SU-DHL-6 (cell line): Measurements from ENCODE around the gene ADAM12.

ENCODE experiments used
- H2AFZ ChIP-seq: fragments of 200-600 bp; sonication (generic); 2 replicates; pipeline ENCODE4 v1.6.1; 2014; ENCODE audit warnings: low read depth, mild to moderate bottlenecking, moderate library complexity, mixed read lengths, antibody characterized with exemption, low read length; ENCODE audit not compliant: severe bottlenecking
- H3F3A ChIP-seq: fragments of 200-600 bp; shearing (Covaris generic); 2 replicates; pipeline ENCODE4 v1.6.0; 2016; ENCODE audit warnings: antibody characterized with exemption, mild to moderate bottlenecking; ENCODE audit not compliant: insufficient read depth
- H3K27ac ChIP-seq: fragments of 200-600 bp; sonication (generic); 2 replicates; pipeline ENCODE4 v1.5.1; 2016; ENCODE audit warnings: low read depth, mild to moderate bottlenecking, low read length, moderate library complexity, mixed read lengths
- H3K27me3 ChIP-seq: fragments of 200-600 bp; sonication (generic), shearing (Covaris generic); 2 replicates; pipeline ENCODE4 v1.6.0; 2014; ENCODE audit warnings: mild to moderate bottlenecking, low read length
- H3K36me3 ChIP-seq: fragments of 200-600 bp; sonication (generic); 2 replicates; pipeline ENCODE4 v1.6.1; 2014; ENCODE audit warnings: mild to moderate bottlenecking, low read length, mixed read lengths
- H3K4me2 ChIP-seq: fragments of 300-600, 200-600 bp; shearing (Covaris generic), sonication (generic); 2 replicates; pipeline ENCODE4 v1.6.0; 2014; ENCODE audit warnings: low read length, low read depth, mild to moderate bottlenecking; ENCODE audit not compliant: poor library complexity, severe bottlenecking
- H3K4me3 ChIP-seq: fragments of 200-600 bp; sonication (generic); 2 replicates; pipeline ENCODE4 v1.5.1; 2014; ENCODE audit warnings: antibody characterized with exemption, low read length, mild to moderate bottlenecking, mixed read lengths; ENCODE audit not compliant: insufficient read depth, poor library complexity, severe bottlenecking
- H3K79me2 ChIP-seq: fragments of 200-600 bp; sonication (generic); 2 replicates; pipeline ENCODE4 v1.6.1; 2014; ENCODE audit warnings: mild to moderate bottlenecking, low read length, moderate library complexity; ENCODE audit not compliant: insufficient read depth
- H3K9ac ChIP-seq: fragments of 200-600 bp; sonication (generic); 2 replicates; pipeline ENCODE4 v1.7.0; 2014; ENCODE audit warnings: mild to moderate bottlenecking, low read length
- H3K9me2 ChIP-seq: fragments of 200-600 bp; sonication (generic); replicated peaks from 2 replicates; pipeline ENCODE4 v1.6.1; 2014; ENCODE audit warnings: low read length; ENCODE audit not compliant: insufficient read depth
- H3K9me3 ChIP-seq: fragments of 200-600 bp; sonication (generic); 2 replicates; pipeline ENCODE4 v1.6.1; 2014; ENCODE audit warnings: low read length, mixed read lengths; ENCODE audit not compliant: insufficient read depth
- H4K20me1 ChIP-seq: fragments of 200-600 bp; sonication (generic); 2 replicates; pipeline ENCODE4 v1.6.1; 2014; ENCODE audit warnings: low read depth, mild to moderate bottlenecking, antibody characterized with exemption, low read length, moderate library complexity, mixed read lengths
- EZH2phosphoT487 ChIP-seq: fragments of 200-600 bp; sonication (generic), shearing (Covaris generic); conservative IDR thresholded peaks from 2 replicates; pipeline ENCODE4 v1.6.1; 2018; ENCODE audit warnings: mild to moderate bottlenecking, antibody characterized with exemption, low read length, moderate library complexity, mixed read lengths
- TF ChIP-seq, protein P1 (sequence below): fragments of 200-600 bp; sonication (generic); IDR thresholded peaks from one replicate; pipeline ENCODE4 v1.5.1; 2017; ENCODE audit warnings: antibody characterized with exemption, mild to moderate bottlenecking, low read length, moderate library complexity; ENCODE audit not compliant: insufficient read depth, poor library complexity, severe bottlenecking

The ADAM12 gene

DNA sequence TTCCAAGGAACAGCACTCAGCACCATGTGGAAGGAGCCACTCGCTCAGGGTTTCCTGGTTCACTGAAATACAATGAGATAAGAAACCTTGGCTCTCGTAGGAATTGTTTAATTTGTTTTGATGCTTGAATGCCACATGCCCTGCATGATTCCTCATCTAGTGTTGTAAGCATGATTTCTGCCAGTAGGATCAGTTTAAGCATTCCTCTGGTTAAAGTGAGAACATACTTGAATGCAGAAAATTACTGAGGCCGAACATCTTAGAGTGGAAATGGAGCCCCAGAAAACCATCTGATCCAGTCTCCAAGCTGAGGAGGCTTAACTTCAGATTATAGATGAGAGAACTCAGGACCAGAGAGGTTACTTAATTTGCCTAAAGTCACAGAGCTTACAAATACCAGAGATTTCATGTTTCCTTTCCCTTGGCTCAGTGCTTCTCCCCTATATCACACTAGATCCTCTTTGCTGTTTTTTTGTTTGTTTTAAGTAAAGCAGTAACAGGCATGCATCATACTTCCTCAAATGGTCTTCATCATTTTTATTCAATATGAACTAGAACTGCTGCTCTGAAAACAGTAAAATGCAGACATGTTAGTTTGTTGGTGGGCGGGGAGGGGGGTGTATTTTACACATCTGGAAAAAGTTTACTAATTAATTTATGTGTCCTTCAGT lies 125.1 kb downstream of the ADAM12 start:
- Histone ChIP-seq H3K36me3 (no peaks in the 10 kb centered on the region), H3K9me3 (no peaks in the 10 kb centered on the region), H4K20me1 (no peaks in the 10 kb centered on the region), H3K9me2 (no peaks in the 10 kb centered on the region; the same call in 1 of the 2 replicates), H2AFZ (no peak overlapping the region), H3F3A (no peaks in the 10 kb centered on the region), H3K4me2 (no peak overlapping the region), H3K4me3 (no peak overlapping the region), H3K27me3 (no peaks in the 10 kb centered on the region), H3K27ac (no peak overlapping the region), H3K79me2 (no peaks in the 10 kb centered on the region), H3K9ac (no peak overlapping the region)
- TF ChIP-seq EZH2phosphoT487: no peak

GRCh38 chr10:126262233-126262838 lies 125.9 kb downstream of the ADAM12 start:
- Histone ChIP-seq H3F3A (no peaks in the 10 kb centered on the region), H2AFZ (no peak overlapping the region), H3K4me2 (no peak overlapping the region), H3K9ac (no peak overlapping the region), H3K79me2 (no peaks in the 10 kb centered on the region), H3K36me3 (no peaks in the 10 kb centered on the region), H3K27ac (no peak overlapping the region), H3K27me3 (no peaks in the 10 kb centered on the region), H4K20me1 (no peaks in the 10 kb centered on the region), H3K9me3 (no peaks in the 10 kb centered on the region), H3K4me3 (no peak overlapping the region), H3K9me2 (no peaks in the 10 kb centered on the region; the same call in 1 of the 2 replicates)
- no peak for TF ChIP-seq EZH2phosphoT487
- TF ChIP-seq, protein P1, sequence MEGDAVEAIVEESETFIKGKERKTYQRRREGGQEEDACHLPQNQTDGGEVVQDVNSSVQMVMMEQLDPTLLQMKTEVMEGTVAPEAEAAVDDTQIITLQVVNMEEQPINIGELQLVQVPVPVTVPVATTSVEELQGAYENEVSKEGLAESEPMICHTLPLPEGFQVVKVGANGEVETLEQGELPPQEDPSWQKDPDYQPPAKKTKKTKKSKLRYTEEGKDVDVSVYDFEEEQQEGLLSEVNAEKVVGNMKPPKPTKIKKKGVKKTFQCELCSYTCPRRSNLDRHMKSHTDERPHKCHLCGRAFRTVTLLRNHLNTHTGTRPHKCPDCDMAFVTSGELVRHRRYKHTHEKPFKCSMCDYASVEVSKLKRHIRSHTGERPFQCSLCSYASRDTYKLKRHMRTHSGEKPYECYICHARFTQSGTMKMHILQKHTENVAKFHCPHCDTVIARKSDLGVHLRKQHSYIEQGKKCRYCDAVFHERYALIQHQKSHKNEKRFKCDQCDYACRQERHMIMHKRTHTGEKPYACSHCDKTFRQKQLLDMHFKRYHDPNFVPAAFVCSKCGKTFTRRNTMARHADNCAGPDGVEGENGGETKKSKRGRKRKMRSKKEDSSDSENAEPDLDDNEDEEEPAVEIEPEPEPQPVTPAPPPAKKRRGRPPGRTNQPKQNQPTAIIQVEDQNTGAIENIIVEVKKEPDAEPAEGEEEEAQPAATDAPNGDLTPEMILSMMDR: no peak

DNA sequence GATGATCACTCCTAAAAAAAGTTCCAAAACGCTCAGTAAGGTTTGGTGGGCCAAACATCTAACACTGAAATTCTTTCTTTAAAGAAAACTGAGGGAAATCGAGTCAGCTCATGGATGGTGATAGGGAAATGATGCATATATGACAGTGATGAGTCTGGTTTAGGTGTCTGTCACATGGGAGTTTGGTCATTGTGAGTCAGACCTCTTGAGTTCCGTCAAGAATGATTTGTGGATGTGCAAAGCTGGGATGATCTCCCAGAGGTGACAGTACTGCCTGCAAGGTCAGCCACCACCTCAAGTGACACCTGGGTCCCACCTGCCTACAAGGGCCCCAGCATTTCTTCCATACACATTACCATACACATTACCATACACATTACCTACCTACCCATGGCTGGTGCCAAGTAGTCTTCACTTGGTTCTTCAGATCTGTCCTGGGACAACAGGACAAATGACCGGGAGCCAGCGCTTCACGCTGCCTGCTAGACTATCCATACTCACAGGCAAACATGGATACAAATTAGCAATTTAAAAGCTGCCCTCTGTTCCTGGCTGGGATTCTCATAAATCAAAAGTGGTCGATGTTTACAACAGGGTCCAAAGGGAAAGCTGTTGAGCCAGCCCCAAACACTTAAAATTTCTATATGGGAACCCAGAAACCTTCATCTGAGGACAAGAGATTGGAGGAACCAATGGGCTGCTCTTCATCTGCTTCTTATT lies 128.4 kb downstream of the ADAM12 start:
- H3K4me2 ChIP-seq: no peak overlapping the region
- H3K79me2 ChIP-seq: no peaks in the 10 kb centered on the region
- H2AFZ ChIP-seq: no peak overlapping the region
- no peaks in the 10 kb centered on the region for H3K36me3 ChIP-seq
- no peak overlapping the region for H3K4me3 ChIP-seq
- H3K9me2 ChIP-seq: no peaks in the 10 kb centered on the region; the same call in 1 of the 2 replicates
- H3F3A ChIP-seq: no peaks in the 10 kb centered on the region
- H3K27me3 ChIP-seq: no peaks in the 10 kb centered on the region
- no peaks in the 10 kb centered on the region for H4K20me1 ChIP-seq
- no peak overlapping the region for H3K9ac ChIP-seq
- no peak for TF ChIP-seq EZH2phosphoT487
- TF ChIP-seq, protein P1: no peak
- no peaks in the 10 kb centered on the region for H3K9me3 ChIP-seq
- no peak overlapping the region for H3K27ac ChIP-seq
